Cardiac septum (tissue), 1 donor: Measurements from ENCODE around the gene NPY2R. TPM values are rescaled to one million over a fixed set of nuclear protein-coding genes. Genes with fewer than 3 reads are reported as not detected.

Experiments used
- DNase-seq: peaks from one replicate; pipeline ENCODE4 v3.0.0-alpha.2; 2020; ENCODE audit warnings: low spot score
- intact Hi-C: fragments of 100-400 bp; cut with DNase I; formaldehyde crosslinking; loops from one replicate; pipeline ENCODE4 v1.14.0; 2022
- total RNA-seq: library from RNA; stranded (reverse); fragmentation: NEBNext Ultra II Directional; extraction: Animal tissue kit (Norgen Biotek cat#: 25700); gene quantifications from one replicate; pipeline ENCODE4 v1.2.1, GENCODE V29; 2021
- donor health status: DM: no; HTN: no; CAD: no.

The NPY2R gene
- total RNA-seq, 1 donor from 2014 or later: not detected

- intact Hi-C loops: no loop called here
- no peak for DNase-seq
Observed at GRCh38 chr4:155245105-155245504, 36.7 kb downstream of the NPY2R start.

DNA sequence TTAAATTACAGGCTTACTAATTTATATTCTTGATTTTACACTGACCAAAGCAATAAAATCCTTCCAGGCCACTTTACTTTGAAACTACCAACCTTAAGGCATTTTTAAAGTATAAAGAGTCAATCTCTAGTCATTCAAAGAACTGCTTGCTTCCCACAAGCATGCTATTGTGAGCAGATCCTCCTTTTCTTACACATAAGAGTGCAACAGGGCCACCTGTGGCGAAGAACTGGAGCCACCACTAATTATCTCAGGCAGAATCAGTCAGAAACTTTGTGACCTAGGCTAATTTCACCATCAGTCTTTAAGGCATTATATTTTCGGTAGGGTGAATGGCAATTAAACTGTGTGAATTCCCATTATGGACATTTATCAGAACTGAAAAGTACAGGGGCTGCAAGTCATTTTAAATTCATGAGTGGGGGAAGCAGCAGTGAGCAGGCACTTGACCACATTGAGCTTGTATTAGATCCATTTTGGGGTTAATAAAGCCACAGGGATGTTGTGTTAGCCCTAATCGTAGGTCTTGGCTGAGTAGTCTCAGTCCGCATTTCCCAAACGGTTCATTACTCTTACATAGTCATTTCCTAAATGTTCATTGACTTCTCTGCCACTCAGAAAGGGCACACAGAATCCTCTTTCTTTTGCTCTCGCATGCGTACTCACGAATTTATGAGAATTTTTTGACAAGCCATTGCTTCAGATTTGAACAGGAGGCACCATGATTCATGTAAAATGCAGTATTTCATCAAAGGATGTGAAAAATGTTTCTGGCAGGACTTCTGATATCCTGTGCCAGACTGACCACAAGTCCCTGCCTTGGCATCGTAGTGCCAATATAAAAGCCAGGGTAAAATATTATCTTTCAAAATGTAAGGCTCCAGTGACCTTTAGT, 39.8 kb downstream of the NPY2R start:
- DNase-seq: no peak
- intact Hi-C loops: no loop called here

GRCh38 chr4:155249016-155249566, 40.7 kb downstream of the NPY2R start:
- no peak for DNase-seq
- intact Hi-C loops: no loop called here

DNA sequence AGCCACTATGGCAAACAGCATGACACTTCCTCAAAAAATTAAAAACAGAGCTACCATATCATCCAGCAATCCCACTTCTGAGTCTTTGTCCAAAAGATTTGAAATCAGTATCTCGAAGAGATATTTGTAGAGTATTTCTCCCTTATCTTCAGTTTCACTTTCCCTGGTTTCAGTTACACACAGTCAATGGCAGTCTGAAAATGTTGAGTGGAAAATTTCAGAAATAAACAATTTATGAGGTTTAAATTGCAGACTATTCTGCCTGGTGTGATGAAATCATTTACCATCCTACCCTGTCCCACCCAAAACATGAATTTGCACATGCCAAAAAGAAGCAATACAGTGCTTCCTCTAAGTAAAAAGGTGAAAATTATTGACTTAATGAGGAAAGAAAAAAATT, 43.9 kb downstream of the NPY2R start:
- no peak for DNase-seq
- intact Hi-C loops: no loop called here

GRCh38 chr4:155263480-155263879, 55.0 kb downstream of the NPY2R start:
- DNase-seq: no peak
- intact Hi-C loops: no loop called here

GRCh38 chr4:155265113-155265512, 56.7 kb downstream of the NPY2R start:
- intact Hi-C loops: no loop called here
- DNase-seq: no peak

Other genes starting within 250 kb of the NPY2R start
- 9.3 TPM for gene MAP9, start 168.3 kb downstream of the NPY2R start, total RNA-seq